HEK293 (cell line): ENCODE results near the gene CDK5.

Experiments used
- BCL6B ChIP-seq: fragments of 450-650 bp; formaldehyde crosslinking; IDR thresholded peaks from 2 replicates; pipeline ENCODE4 v1.5.1; 2017; ENCODE audit warnings: missing biosample characterization, missing genetic modification characterization
- EGR2 ChIP-seq: fragments of 450-650 bp; formaldehyde crosslinking; IDR thresholded peaks from 2 replicates; pipeline ENCODE4 v1.5.1; 2016; ENCODE audit warnings: low read depth, missing biosample characterization, missing genetic modification characterization
- GFI1B ChIP-seq: fragments of 450-650 bp; formaldehyde crosslinking; IDR thresholded peaks from 2 replicates; pipeline ENCODE4 v1.5.1; 2016; ENCODE audit warnings: missing biosample characterization, missing genetic modification characterization
- GLI4 ChIP-seq: fragments of 450-650 bp; formaldehyde crosslinking; IDR thresholded peaks from 2 replicates; pipeline ENCODE4 v1.5.1; 2016; ENCODE audit warnings: missing biosample characterization, missing genetic modification characterization
- KLF10 ChIP-seq: fragments of 450-650 bp; IDR thresholded peaks from 2 replicates; pipeline ENCODE4 v1.5.1; 2018; ENCODE audit warnings: missing biosample characterization, mild to moderate bottlenecking, missing genetic modification characterization
- KLF17 ChIP-seq: fragments of 450-650 bp; formaldehyde crosslinking; IDR thresholded peaks from 2 replicates; pipeline ENCODE4 v1.5.1; 2016; ENCODE audit warnings: missing biosample characterization, missing genetic modification characterization
- KLF7 ChIP-seq: fragments of 450-650 bp; formaldehyde crosslinking; IDR thresholded peaks from 2 replicates; pipeline ENCODE4 v1.5.1; 2016; ENCODE audit warnings: missing biosample characterization, missing genetic modification characterization, borderline replicate concordance
- KLF8 ChIP-seq: fragments of 450-650 bp; formaldehyde crosslinking; IDR thresholded peaks from 2 replicates; pipeline ENCODE4 v1.5.1; 2016; ENCODE audit warnings: missing biosample characterization, missing genetic modification characterization
- MZF1 ChIP-seq: fragments of 450-650 bp; formaldehyde crosslinking; IDR thresholded peaks from 2 replicates; pipeline ENCODE4 v1.5.1; 2017; ENCODE audit warnings: missing biosample characterization, missing genetic modification characterization, borderline replicate concordance
- TCF7L2 ChIP-seq: IDR thresholded peaks from 2 replicates; pipeline ENCODE4 v1.6.1; 2011; ENCODE audit warnings: low read depth, mild to moderate bottlenecking, inconsistent platforms, low read length, moderate library complexity, borderline replicate concordance
- ZBTB21 ChIP-seq: fragments of 450-650 bp; formaldehyde crosslinking; IDR thresholded peaks from 2 replicates; pipeline ENCODE4 v1.5.1; 2017; ENCODE audit warnings: missing biosample characterization, missing genetic modification characterization
- ZFHX2 ChIP-seq: fragments of 450-650 bp; formaldehyde crosslinking; conservative IDR thresholded peaks from 2 replicates; pipeline ENCODE4 v1.5.1; 2016; ENCODE audit warnings: missing biosample characterization, missing genetic modification characterization
- ZFP3 ChIP-seq: fragments of 450-650 bp; formaldehyde crosslinking; IDR thresholded peaks from 2 replicates; pipeline ENCODE4 v1.5.1; 2016; ENCODE audit warnings: low read depth, missing biosample characterization, missing genetic modification characterization
- ZFP37 ChIP-seq: fragments of 450-650 bp; formaldehyde crosslinking; IDR thresholded peaks from 2 replicates; pipeline ENCODE4 v1.5.1; 2016; ENCODE audit warnings: missing biosample characterization, missing genetic modification characterization
- ZNF114 ChIP-seq: fragments of 450-650 bp; formaldehyde crosslinking; IDR thresholded peaks from 2 replicates; pipeline ENCODE4 v1.5.0; 2017; ENCODE audit warnings: missing biosample characterization, missing genetic modification characterization
- ZNF133 ChIP-seq: fragments of 450-650 bp; formaldehyde crosslinking; IDR thresholded peaks from 2 replicates; pipeline ENCODE4 v1.5.1; 2016; ENCODE audit warnings: missing biosample characterization, missing genetic modification characterization
- ZNF169 ChIP-seq: fragments of 450-650 bp; formaldehyde crosslinking; IDR thresholded peaks from 2 replicates; pipeline ENCODE4 v1.5.1; 2016; ENCODE audit warnings: missing biosample characterization, missing genetic modification characterization
- ZNF184 ChIP-seq: fragments of 450-650 bp; IDR thresholded peaks from 2 replicates; pipeline ENCODE4 v1.5.1; 2018; ENCODE audit warnings: missing biosample characterization, mild to moderate bottlenecking, missing genetic modification characterization
- ZNF341 ChIP-seq: fragments of 450-650 bp; formaldehyde crosslinking; IDR thresholded peaks from 2 replicates; pipeline ENCODE4; 2016; ENCODE audit warnings: low read depth, missing biosample characterization, missing genetic modification characterization
- ZNF354C ChIP-seq: fragments of 450-650 bp; formaldehyde crosslinking; IDR thresholded peaks from 2 replicates; pipeline ENCODE4 v1.5.1; 2016; ENCODE audit warnings: missing biosample characterization, missing genetic modification characterization, low read depth, borderline replicate concordance
- ZNF362 ChIP-seq: fragments of 450-650 bp; formaldehyde crosslinking; IDR thresholded peaks from 2 replicates; pipeline ENCODE4 v1.5.1; 2016; ENCODE audit warnings: missing biosample characterization, missing genetic modification characterization
- ZNF37A ChIP-seq: fragments of 450-650 bp; IDR thresholded peaks from 2 replicates; pipeline ENCODE4 v1.5.1; 2018; ENCODE audit warnings: missing biosample characterization, missing genetic modification characterization
- ZNF433 ChIP-seq: fragments of 450-650 bp; formaldehyde crosslinking; IDR thresholded peaks from 2 replicates; pipeline ENCODE4 v1.5.1; 2016; ENCODE audit warnings: missing biosample characterization, missing genetic modification characterization, low read depth
- ZNF488 ChIP-seq: fragments of 450-650 bp; formaldehyde crosslinking; IDR thresholded peaks from 2 replicates; pipeline ENCODE4 v1.5.1; 2016; ENCODE audit warnings: missing biosample characterization, missing genetic modification characterization
- ZNF548 ChIP-seq: fragments of 450-650 bp; formaldehyde crosslinking; IDR thresholded peaks from 2 replicates; pipeline ENCODE4 v1.5.1; 2016; ENCODE audit warnings: missing biosample characterization, missing genetic modification characterization
- ZNF555 ChIP-seq: fragments of 450-650 bp; formaldehyde crosslinking; conservative IDR thresholded peaks from 2 replicates; pipeline ENCODE4 v1.5.1; 2017; ENCODE audit warnings: missing biosample characterization, mild to moderate bottlenecking, missing genetic modification characterization, inconsistent platforms
- ZNF610 ChIP-seq: fragments of 450-650 bp; formaldehyde crosslinking; IDR thresholded peaks from 2 replicates; pipeline ENCODE4 v1.5.1; 2016; ENCODE audit warnings: missing biosample characterization, missing genetic modification characterization, borderline replicate concordance
- ZNF664 ChIP-seq: fragments of 450-650 bp; formaldehyde crosslinking; IDR thresholded peaks from 2 replicates; pipeline ENCODE4 v1.5.1; 2016; ENCODE audit warnings: missing biosample characterization, missing genetic modification characterization
- ZNF791 ChIP-seq: fragments of 450-650 bp; formaldehyde crosslinking; IDR thresholded peaks from 2 replicates; pipeline ENCODE4 v1.5.1; 2016; ENCODE audit warnings: missing biosample characterization, missing genetic modification characterization
- ZNF830 ChIP-seq: fragments of 450-650 bp; IDR thresholded peaks from 2 replicates; pipeline ENCODE4 v1.5.0; 2018; ENCODE audit warnings: missing biosample characterization, missing genetic modification characterization, low read depth, mild to moderate bottlenecking, moderate library complexity
- ZNF837 ChIP-seq: fragments of 450-650 bp; formaldehyde crosslinking; IDR thresholded peaks from 2 replicates; pipeline ENCODE4 v1.5.1; 2016; ENCODE audit warnings: missing biosample characterization, missing genetic modification characterization
- ZNF843 ChIP-seq: fragments of 450-650 bp; formaldehyde crosslinking; IDR thresholded peaks from 2 replicates; pipeline ENCODE4 v1.5.1; 2016; ENCODE audit warnings: missing biosample characterization, missing genetic modification characterization
- TF ChIP-seq, protein P1 (sequence below): fragments of 450-650 bp; formaldehyde crosslinking; IDR thresholded peaks from 2 replicates; pipeline ENCODE4 v1.5.1; 2017; ENCODE audit warnings: missing biosample characterization, missing genetic modification characterization

Gene CDK5

DNA sequence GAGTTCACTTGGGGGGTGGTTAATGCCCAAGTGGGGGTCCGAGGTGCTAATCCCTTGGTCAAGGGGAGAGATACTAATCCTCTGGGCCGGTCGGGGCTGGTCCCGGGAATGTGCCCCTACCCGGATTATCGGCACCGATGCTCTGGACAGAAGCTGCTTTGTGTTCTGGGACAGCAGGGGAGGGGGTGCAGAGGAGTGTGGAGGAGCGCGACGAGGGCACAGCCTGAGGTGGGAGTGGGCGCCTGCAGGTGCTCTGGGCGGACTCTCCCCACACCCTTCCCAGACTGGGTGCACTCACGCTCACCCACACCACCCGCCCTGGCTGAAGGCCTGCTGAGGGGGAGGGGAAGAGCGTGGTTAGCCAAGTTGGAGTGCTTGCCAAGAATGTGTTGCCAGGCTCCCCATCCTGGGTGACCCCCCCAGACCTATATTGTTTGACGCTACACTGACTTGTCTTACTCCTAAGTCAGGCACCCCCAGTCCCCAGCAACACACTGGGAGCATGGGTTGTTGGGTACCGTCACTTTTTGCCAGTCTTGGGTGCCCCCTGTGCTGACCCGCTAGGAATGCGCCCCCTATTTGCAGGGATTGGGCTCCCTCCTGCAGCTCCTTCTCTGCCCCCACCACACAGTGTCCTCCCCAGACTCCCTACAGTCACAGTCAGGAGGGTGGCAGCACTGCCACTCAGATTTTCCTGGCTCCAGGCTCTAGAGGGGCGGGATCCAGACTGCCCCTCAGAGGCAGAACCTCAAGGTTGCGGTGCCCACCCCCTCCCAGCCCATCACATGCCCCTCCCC lies 2.9 kb upstream of the CDK5 start (continued):
- TF ChIP-seq ZNF664 (tag by site-specific recombination) (no peak), ZFP3 (0 out of 2 replicates have a peak, but pooled peaks have one; percentile 54), ZNF341 (tag by site-specific recombination) (peak; percentile 92), MZF1 (tag by site-specific recombination) (no peak), ZNF114 (no peak), ZNF488 (tag by site-specific recombination) (no peak), KLF17 (tag by site-specific recombination) (no peak; the same call in 1 of the 2 replicates), ZNF837 (tag by site-specific recombination) (no peak), GLI4 (tag by site-specific recombination) (no peak), ZNF610 (tag by site-specific recombination) (no peak), ZNF791 (tag by site-specific recombination) (no peak), KLF7 (no peak), EGR2 (peak; percentile 95), ZNF843 (tag by site-specific recombination) (no peak), ZNF548 (no peak), ZNF184 (tag by site-specific recombination) (no peak), ZBTB21 (tag by site-specific recombination) (no peak), ZNF133 (no peak), ZNF433 (no peak), TCF7L2 (no peak), KLF10 (tag by site-specific recombination) (no peak), ZNF555 (tag by site-specific recombination) (no peak), ZNF169 (no peak), ZFHX2 (tag by site-specific recombination) (peak; percentile 98), KLF8 (tag by site-specific recombination) (0 out of 2 replicates have a peak, but pooled peaks have one; percentile 7), ZNF362 (tag by site-specific recombination) (no peak), ZNF37A (no peak), BCL6B (no peak), GFI1B (tag by site-specific recombination) (no peak), ZFP37 (tag by site-specific recombination) (no peak), ZNF354C (tag by site-specific recombination) (no peak), ZNF830 (no peak)
- TF ChIP-seq, protein P1, sequence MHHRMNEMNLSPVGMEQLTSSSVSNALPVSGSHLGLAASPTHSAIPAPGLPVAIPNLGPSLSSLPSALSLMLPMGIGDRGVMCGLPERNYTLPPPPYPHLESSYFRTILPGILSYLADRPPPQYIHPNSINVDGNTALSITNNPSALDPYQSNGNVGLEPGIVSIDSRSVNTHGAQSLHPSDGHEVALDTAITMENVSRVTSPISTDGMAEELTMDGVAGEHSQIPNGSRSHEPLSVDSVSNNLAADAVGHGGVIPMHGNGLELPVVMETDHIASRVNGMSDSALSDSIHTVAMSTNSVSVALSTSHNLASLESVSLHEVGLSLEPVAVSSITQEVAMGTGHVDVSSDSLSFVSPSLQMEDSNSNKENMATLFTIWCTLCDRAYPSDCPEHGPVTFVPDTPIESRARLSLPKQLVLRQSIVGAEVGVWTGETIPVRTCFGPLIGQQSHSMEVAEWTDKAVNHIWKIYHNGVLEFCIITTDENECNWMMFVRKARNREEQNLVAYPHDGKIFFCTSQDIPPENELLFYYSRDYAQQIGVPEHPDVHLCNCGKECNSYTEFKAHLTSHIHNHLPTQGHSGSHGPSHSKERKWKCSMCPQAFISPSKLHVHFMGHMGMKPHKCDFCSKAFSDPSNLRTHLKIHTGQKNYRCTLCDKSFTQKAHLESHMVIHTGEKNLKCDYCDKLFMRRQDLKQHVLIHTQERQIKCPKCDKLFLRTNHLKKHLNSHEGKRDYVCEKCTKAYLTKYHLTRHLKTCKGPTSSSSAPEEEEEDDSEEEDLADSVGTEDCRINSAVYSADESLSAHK (tag by site-specific recombination) = no peak
